ENCODE data around the gene PIERCE2.
A peak's percentile ranks its signal among the peaks of the same experiment; 100 is the strongest.
"Not testable (repeated sequence)": the region's sequence is repeated elsewhere in the genome, so short reads cannot be mapped to it uniquely, and the experiment has no call there.

The PIERCE2 gene

GRCh38 chr15:55434989-55435825 is 26.9 kb downstream of the PIERCE2 start:
- H3K9ac ChIP-seq (ENCODE audit: insufficient read length, low read depth) = no peak overlapping the region
- peak; percentile 32 for DNase-seq (ENCODE audit: low read depth, low spot score)

GRCh38 chr15:55443141-55443540 is 34.8 kb downstream of the PIERCE2 start:
- not testable (repeated sequence) for H3K9me3 ChIP-seq (ENCODE audit: insufficient read depth, low read length); H3K27me3 ChIP-seq (ENCODE audit: insufficient read depth, insufficient read length); H3K4me3 ChIP-seq (ENCODE audit: insufficient read length, low read depth); H3K36me3 ChIP-seq (ENCODE audit: insufficient read depth, insufficient read length, low read length); DNase-seq (ENCODE audit: low read depth, low spot score); H3K4me1 ChIP-seq (ENCODE audit: insufficient read depth, insufficient read length); H3K9ac ChIP-seq (ENCODE audit: insufficient read length, low read depth)

More at GRCh38 chr15:55434989-55435825, 26.9 kb downstream of the PIERCE2 start:
- no peaks in the 10 kb centered on the region for H3K9me3 ChIP-seq (ENCODE audit: insufficient read depth, low read length)
- H3K36me3 ChIP-seq (ENCODE audit: insufficient read depth, insufficient read length, low read length) = no peaks in the 10 kb centered on the region
- H3K4me3 ChIP-seq (ENCODE audit: insufficient read length, low read depth) = no peak overlapping the region
- H3K27me3 ChIP-seq (ENCODE audit: insufficient read depth, insufficient read length) = no peaks in the 10 kb centered on the region
- H3K4me1 ChIP-seq (ENCODE audit: insufficient read depth, insufficient read length) = no peaks in the 10 kb centered on the region
- TF ChIP-seq YY1 (IDR thresholded peaks at IDR 0.05; ENCODE audit: insufficient read depth, insufficient read length) (no peak), ZNF274 (IDR thresholded peaks at IDR 0.05; ENCODE audit: low read depth, low read length) (no peak), SUZ12 (IDR thresholded peaks at IDR 0.05; ENCODE audit: extremely low read depth, insufficient read depth, insufficient read length) (no peak)

GRCh38 chr15:55445936-55446335 is 37.6 kb downstream of the PIERCE2 start:
- H3K9me3 ChIP-seq (ENCODE audit: insufficient read depth, low read length); H3K4me1 ChIP-seq (ENCODE audit: insufficient read depth, insufficient read length); H3K36me3 ChIP-seq (ENCODE audit: insufficient read depth, insufficient read length, low read length); H3K4me3 ChIP-seq (ENCODE audit: insufficient read length, low read depth); H3K9ac ChIP-seq (ENCODE audit: insufficient read length, low read depth); DNase-seq (ENCODE audit: low read depth, low spot score); H3K27me3 ChIP-seq (ENCODE audit: insufficient read depth, insufficient read length): not testable (repeated sequence)

GRCh38 chr15:55446379-55447029 is 38.2 kb downstream of the PIERCE2 start:
- not testable (repeated sequence) for H3K36me3 ChIP-seq (ENCODE audit: insufficient read depth, insufficient read length, low read length); H3K9me3 ChIP-seq (ENCODE audit: insufficient read depth, low read length); H3K4me3 ChIP-seq (ENCODE audit: insufficient read length, low read depth); H3K9ac ChIP-seq (ENCODE audit: insufficient read length, low read depth); H3K27me3 ChIP-seq (ENCODE audit: insufficient read depth, insufficient read length); H3K4me1 ChIP-seq (ENCODE audit: insufficient read depth, insufficient read length); DNase-seq (ENCODE audit: low read depth, low spot score)

- H3K9me3 ChIP-seq (ENCODE audit: insufficient read depth, low read length); H3K4me1 ChIP-seq (ENCODE audit: insufficient read depth, insufficient read length); DNase-seq (ENCODE audit: low read depth, low spot score); H3K9ac ChIP-seq (ENCODE audit: insufficient read length, low read depth); H3K27me3 ChIP-seq (ENCODE audit: insufficient read depth, insufficient read length); H3K36me3 ChIP-seq (ENCODE audit: insufficient read depth, insufficient read length, low read length); H3K4me3 ChIP-seq (ENCODE audit: insufficient read length, low read depth): not testable (repeated sequence)
These were observed 38.7 kb downstream of the PIERCE2 start for GRCh38 chr15:55447030-55447394.

DNA sequence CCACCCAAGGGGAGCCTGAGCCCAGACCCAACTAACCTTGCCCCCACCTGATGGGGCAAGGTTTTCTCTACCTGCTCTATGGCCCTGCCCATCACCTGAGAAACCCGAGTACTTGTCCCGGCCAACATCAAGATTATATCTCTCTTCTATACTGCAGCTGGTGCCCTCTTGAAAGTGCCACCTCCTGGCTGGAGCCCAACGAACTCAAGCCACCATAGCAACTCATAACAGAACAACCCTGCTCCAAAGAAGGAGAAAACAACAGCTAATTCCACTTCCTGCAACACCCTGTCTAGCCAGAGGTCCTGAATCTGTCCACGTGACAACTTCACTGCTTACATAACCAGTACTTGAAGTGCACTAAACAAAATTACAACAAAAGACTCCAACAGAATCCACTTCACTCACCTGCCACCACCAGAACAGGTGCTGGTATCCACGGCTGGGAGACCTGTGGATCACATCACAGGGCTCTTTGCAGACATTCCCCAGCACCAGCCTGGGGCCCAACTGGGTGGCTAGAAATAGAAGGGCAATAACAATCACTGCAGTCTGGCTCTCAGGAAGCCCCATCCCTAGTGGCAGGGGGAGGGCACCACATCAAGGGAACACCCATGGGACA is 49.2 kb downstream of the PIERCE2 start:
- no peak for DNase-seq (ENCODE audit: low read depth, low spot score)
- no peaks in the 10 kb centered on the region for H3K36me3 ChIP-seq (ENCODE audit: insufficient read depth, insufficient read length, low read length)
- H3K9me3 ChIP-seq (ENCODE audit: insufficient read depth, low read length) = no peaks in the 10 kb centered on the region
- no peaks in the 10 kb centered on the region for H3K27me3 ChIP-seq (ENCODE audit: insufficient read depth, insufficient read length)
- H3K9ac ChIP-seq (ENCODE audit: insufficient read length, low read depth) = no peak overlapping the region
- H3K4me1 ChIP-seq (ENCODE audit: insufficient read depth, insufficient read length) = no peaks in the 10 kb centered on the region
- TF ChIP-seq SUZ12 (IDR thresholded peaks at IDR 0.05; ENCODE audit: extremely low read depth, insufficient read depth, insufficient read length) (no peak), YY1 (IDR thresholded peaks at IDR 0.05; ENCODE audit: insufficient read depth, insufficient read length) (no peak), ZNF274 (IDR thresholded peaks at IDR 0.05; ENCODE audit: low read depth, low read length) (no peak)
- no peak overlapping the region for H3K4me3 ChIP-seq (ENCODE audit: insufficient read length, low read depth)

GRCh38 chr15:55461447-55461846 is 53.2 kb downstream of the PIERCE2 start:
- no peak for DNase-seq (ENCODE audit: low read depth, low spot score)
- Histone ChIP-seq H3K4me1 (ENCODE audit: insufficient read depth, insufficient read length) (no peaks in the 10 kb centered on the region), H3K9ac (ENCODE audit: insufficient read length, low read depth) (no peak overlapping the region), H3K27me3 (ENCODE audit: insufficient read depth, insufficient read length) (no peaks in the 10 kb centered on the region), H3K4me3 (ENCODE audit: insufficient read length, low read depth) (no peak overlapping the region), H3K36me3 (ENCODE audit: insufficient read depth, insufficient read length, low read length) (no peaks in the 10 kb centered on the region), H3K9me3 (ENCODE audit: insufficient read depth, low read length) (no peaks in the 10 kb centered on the region)
- no peak for TF ChIP-seq SUZ12 (IDR thresholded peaks at IDR 0.05; ENCODE audit: extremely low read depth, insufficient read depth, insufficient read length)
- no peak for TF ChIP-seq YY1 (IDR thresholded peaks at IDR 0.05; ENCODE audit: insufficient read depth, insufficient read length)

DNA sequence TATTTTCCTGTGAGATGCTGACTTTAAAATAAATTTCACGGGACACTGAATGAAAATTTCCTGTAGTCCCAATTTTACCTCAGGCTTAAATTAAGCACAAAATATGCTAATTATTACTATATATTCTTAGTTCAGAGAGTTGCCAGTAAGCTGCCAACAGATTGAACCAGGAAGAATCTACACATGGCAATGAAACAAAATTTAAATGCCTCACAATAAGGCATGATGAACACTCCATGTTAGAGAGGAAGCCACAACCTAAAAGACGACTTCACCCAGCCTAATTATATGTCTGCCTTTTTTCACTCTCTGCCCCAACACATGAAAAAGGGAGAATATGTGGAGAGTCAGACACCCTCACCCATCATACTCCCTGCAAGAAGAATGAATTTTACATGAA is 60.0 kb downstream of the PIERCE2 start:
- Histone ChIP-seq H3K9me3 (ENCODE audit: insufficient read depth, low read length) (no peaks in the 10 kb centered on the region), H3K27me3 (ENCODE audit: insufficient read depth, insufficient read length) (no peaks in the 10 kb centered on the region), H3K9ac (ENCODE audit: insufficient read length, low read depth) (no peak overlapping the region), H3K4me1 (ENCODE audit: insufficient read depth, insufficient read length) (no peaks in the 10 kb centered on the region), H3K4me3 (ENCODE audit: insufficient read length, low read depth) (no peak overlapping the region), H3K36me3 (ENCODE audit: insufficient read depth, insufficient read length, low read length) (no peaks in the 10 kb centered on the region)
- DNase-seq (ENCODE audit: low read depth, low spot score) = no peak
- TF ChIP-seq ZNF274 (IDR thresholded peaks at IDR 0.05; ENCODE audit: low read depth, low read length) (no peak), SUZ12 (IDR thresholded peaks at IDR 0.05; ENCODE audit: extremely low read depth, insufficient read depth, insufficient read length) (no peak), YY1 (IDR thresholded peaks at IDR 0.05; ENCODE audit: insufficient read depth, insufficient read length) (no peak)
